Duodenal mucosa (tissue), 2 donors: ENCODE measurements around the gene ZNF500.
"Not testable (repeated sequence)": the region's sequence is repeated elsewhere in the genome, so short reads cannot be mapped to it uniquely, and the experiment has no call there.

Experiments
- H3K27ac ChIP-seq: one replicate; pipeline ENCODE4 v1.7.0; 2013; ENCODE audit warnings: low read depth, low read length
- H3K27me3 ChIP-seq, 2 donors: one replicate each; pipeline ENCODE4 v1.7.0; 2013; ENCODE audit warnings: low read length in 2 of 2, control low read depth in 1 of 2; ENCODE audit not compliant: insufficient read depth in 2 of 2, control insufficient read depth in 1 of 2
- H3K36me3 ChIP-seq, 2 donors: one replicate each; pipeline ENCODE4 v1.7.0; 2013; ENCODE audit warnings: low read length in 2 of 2, control low read depth in 1 of 2; ENCODE audit not compliant: insufficient read depth in 2 of 2, control insufficient read depth in 1 of 2
- H3K4me1 ChIP-seq, 2 donors: one replicate each; pipeline ENCODE4 v1.7.0; 2013; ENCODE audit warnings: low read length in 2 of 2, control low read depth in 1 of 2; ENCODE audit not compliant: insufficient read depth in 2 of 2, control insufficient read depth in 1 of 2
- H3K4me3 ChIP-seq, 2 donors: one replicate each; pipeline ENCODE4 v1.7.0; 2013; ENCODE audit warnings: low read length in 2 of 2, low read depth in 1 of 2
- H3K9ac ChIP-seq, 2 donors: one replicate each; pipeline ENCODE4 v1.7.0; 2013; ENCODE audit warnings: low read length in 2 of 2, low read depth in 1 of 2
- H3K9me3 ChIP-seq, 2 donors: one replicate each; pipeline ENCODE4 v1.7.0; 2013; ENCODE audit warnings: low read length in 2 of 2, control low read depth in 1 of 2; ENCODE audit not compliant: control insufficient read depth in 1 of 2

Gene ZNF500

DNA sequence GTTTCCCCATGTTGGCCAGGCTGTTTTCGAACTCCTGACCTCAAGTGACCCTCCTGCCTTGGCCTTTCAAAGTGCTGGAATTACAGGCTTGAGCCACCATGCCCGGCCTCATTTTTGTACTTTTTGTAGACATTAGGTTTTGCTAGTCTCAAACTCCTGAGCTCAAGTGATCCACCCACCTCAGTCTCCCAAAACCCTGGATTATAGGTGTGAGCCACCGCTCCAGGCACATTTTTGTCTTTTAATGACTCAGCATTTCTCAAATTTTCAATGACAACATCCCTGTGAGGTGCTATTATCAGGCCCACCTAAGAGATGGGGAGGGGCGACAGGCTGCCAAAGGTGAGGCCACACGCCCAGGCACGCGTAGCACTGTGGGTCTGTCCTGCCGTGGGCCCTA is 20.1 kb upstream of the ZNF500 start:
- H3K4me1 ChIP-seq: peaks cover 5 to 7% of the 10 kb centered on the region in 2 donors
- no peaks in the 10 kb centered on the region for H3K27me3 ChIP-seq
- H3K9ac ChIP-seq: no peak overlapping the region
- no peak overlapping the region for H3K27ac ChIP-seq
- no peaks in the 10 kb centered on the region for H3K9me3 ChIP-seq
- no peaks in the 10 kb centered on the region for H3K36me3 ChIP-seq
- no peak overlapping the region for H3K4me3 ChIP-seq

DNA sequence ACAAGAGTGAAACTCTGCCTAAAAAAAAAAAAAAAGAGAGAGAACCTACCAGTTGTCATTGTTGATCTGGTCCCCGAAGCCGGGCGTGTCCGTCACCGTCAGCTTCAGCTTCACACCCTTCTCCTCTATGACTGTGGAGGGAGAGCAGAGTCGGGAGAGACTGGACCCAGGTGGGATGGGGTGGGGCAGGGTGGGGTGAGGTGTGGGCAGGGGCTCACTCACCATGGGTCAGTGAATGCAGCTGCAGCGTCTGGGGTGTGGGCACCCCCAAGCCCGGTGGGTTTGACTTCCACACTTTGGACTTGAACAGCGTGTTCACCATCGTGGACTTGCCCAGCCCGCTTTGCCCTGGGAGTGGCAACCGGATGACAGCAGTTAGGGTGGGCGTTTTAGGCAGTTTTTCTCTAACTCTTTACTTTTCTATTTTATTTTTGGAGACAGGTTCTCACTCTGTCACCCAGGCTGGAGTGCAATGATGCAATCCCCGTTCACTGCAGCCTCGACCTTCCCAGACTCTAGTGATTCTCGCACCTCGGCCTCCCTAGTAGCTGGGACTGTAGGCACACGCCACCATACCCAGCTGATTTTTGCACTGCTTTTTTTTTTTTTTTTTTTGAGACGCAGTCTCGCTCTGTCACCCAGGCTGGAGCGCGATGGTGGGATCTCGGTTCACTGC is 18.9 kb upstream of the ZNF500 start:
- H3K9me3 ChIP-seq: no peaks in the 10 kb centered on the region
- peaks cover 5 to 7% of the 10 kb centered on the region in 2 donors for H3K4me1 ChIP-seq
- H3K4me3 ChIP-seq: no peak overlapping the region
- no peak overlapping the region for H3K27ac ChIP-seq
- H3K36me3 ChIP-seq: no peaks in the 10 kb centered on the region
- no peaks in the 10 kb centered on the region for H3K27me3 ChIP-seq
- no peak overlapping the region for H3K9ac ChIP-seq

DNA sequence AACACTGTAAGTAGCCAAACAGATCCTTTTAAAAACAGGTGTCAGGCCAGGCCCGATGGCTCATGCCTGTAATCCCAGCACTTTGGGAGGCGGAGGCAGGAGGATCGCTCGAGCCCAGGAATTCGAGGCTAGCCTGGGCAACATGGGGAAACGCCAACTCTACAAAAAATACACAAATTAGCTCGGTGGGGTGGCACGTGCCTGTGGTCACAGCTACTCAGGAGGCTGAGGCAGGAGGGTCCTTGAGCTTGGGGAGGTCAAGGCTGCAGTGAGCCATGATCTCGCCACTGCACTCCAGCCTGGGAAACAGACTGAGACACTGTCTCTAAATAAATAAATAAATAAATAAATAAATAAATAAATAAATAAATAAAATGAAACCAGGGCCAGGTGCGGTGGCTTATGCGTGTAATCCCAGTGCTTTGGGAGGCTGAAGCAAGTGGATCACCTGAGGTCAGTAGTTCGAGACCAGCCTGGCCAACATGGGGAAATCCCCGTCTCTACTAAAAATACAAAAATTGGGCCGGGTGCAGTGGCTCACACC is 17.6 kb upstream of the ZNF500 start:
- not testable (repeated sequence) for H3K9ac ChIP-seq, H3K4me3 ChIP-seq, H3K4me1 ChIP-seq, H3K9me3 ChIP-seq, H3K27me3 ChIP-seq, H3K36me3 ChIP-seq, H3K27ac ChIP-seq

DNA sequence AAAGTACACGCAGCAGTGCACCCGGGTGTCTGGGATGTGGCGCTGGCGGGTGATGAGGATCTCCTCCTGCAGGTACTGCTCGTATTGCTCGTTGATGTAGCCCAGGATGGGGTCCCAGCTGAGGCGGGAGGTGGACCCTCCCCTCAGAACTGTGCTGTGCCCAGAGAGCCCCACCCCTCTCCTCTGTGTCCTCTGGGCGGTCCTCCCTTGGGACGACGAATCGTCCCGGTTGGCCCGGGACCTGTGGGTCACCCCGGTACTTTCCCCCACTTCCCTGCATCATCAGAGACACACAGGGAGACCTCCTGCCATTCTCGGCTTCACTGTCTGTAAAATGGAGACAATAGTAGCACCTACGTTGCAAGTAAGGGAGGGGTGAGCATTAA is 17.0 kb upstream of the ZNF500 start:
- H3K27me3 ChIP-seq: no peaks in the 10 kb centered on the region
- H3K9me3 ChIP-seq: no peaks in the 10 kb centered on the region
- no peak overlapping the region for H3K27ac ChIP-seq
- H3K4me1 ChIP-seq: peaks cover 5 to 7% of the 10 kb centered on the region in 2 donors
- no peak overlapping the region for H3K9ac ChIP-seq
- no peak overlapping the region for H3K4me3 ChIP-seq
- no peaks in the 10 kb centered on the region for H3K36me3 ChIP-seq

DNA sequence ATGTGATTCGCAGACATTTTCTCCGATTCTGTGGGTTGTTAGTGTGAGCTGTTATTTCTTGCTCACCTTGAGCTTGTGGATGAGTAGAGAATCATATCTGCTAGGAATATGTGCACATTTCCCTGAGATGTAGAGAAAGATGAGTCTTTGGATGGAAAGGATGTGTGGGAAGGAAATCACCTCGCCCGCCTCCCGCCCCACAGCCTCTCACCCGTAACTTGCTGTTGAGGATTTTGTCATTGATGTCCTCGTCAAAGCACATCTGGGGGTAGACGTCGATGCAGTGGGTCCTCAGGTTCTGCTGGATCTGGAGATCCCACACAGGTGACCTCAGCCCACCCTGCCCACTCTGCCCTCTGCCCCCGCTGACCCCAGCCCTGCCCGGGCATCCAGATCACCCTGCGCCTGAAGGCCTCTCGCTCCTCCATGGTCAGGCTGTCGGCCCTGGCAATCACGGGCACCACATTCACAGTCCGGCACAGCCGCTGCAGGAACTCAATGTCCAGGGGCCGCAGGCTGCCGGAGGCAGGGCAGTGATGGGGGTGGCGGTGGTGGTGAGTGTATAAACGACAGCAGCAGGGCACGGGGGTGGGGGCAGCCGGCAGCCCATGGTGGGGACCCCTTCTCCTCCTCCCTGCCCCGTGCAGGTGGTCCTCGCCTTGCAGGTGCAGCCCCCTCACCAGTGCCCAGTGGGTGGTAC is 16.4 kb upstream of the ZNF500 start:
- Histone ChIP-seq H3K4me1 (peaks cover 4 to 7% of the 10 kb centered on the region in 2 donors), H3K9ac (no peak overlapping the region), H3K36me3 (no peaks in the 10 kb centered on the region), H3K4me3 (no peak overlapping the region), H3K9me3 (no peaks in the 10 kb centered on the region), H3K27me3 (no peaks in the 10 kb centered on the region), H3K27ac (no peak overlapping the region)

DNA sequence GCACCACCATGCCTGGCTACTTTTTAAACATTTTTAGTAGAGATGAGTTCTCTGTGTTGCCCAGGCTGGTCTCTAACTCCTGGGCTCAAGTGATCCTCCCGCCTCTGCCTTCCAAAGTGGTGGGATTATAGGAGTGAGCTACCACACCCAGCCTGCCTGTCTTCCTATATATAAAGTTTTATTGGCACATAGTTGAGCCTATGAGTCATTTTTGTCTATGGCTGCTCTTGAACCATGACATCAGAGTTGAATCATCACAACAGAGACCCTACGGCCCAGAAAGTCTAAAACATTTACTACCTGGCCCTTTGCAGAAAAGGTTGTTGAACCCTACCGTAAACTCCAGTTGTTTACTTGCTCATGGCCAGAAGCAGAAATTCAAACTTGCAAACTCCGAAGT is 13.3 kb upstream of the ZNF500 start:
- Histone ChIP-seq H3K27ac (no peak overlapping the region), H3K27me3 (no peaks in the 10 kb centered on the region)

DNA sequence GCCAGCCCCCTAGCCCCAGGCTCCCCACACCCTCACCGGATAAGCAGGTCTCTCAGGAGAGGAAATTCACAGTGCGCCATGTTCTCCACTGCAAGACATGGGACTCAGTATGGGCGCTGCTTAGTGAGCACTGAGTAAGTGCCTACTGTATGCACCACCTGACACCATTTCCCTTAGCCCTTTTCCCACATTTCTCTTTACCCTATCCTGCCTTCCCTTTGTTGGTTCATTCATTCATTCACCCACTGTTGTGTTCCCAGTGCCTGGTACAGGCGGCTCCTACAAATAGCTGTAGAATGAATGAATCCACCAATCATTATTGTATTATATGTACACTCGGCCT is 11.1 kb upstream of the ZNF500 start:
- H3K27me3 ChIP-seq: no peaks in the 10 kb centered on the region
- no peak overlapping the region for H3K9ac ChIP-seq
- H3K36me3 ChIP-seq: no peaks in the 10 kb centered on the region
- H3K4me1 ChIP-seq: no peaks in the 10 kb centered on the region
- no peak overlapping the region for H3K27ac ChIP-seq
- no peaks in the 10 kb centered on the region for H3K9me3 ChIP-seq
- no peak overlapping the region for H3K4me3 ChIP-seq

More for the DNA sequence above, 13.3 kb upstream of the ZNF500 start:
- Histone ChIP-seq H3K9ac (no peak overlapping the region), H3K4me1 (no peaks in the 10 kb centered on the region), H3K9me3 (no peaks in the 10 kb centered on the region), H3K4me3 (no peak overlapping the region), H3K36me3 (no peaks in the 10 kb centered on the region)

DNA sequence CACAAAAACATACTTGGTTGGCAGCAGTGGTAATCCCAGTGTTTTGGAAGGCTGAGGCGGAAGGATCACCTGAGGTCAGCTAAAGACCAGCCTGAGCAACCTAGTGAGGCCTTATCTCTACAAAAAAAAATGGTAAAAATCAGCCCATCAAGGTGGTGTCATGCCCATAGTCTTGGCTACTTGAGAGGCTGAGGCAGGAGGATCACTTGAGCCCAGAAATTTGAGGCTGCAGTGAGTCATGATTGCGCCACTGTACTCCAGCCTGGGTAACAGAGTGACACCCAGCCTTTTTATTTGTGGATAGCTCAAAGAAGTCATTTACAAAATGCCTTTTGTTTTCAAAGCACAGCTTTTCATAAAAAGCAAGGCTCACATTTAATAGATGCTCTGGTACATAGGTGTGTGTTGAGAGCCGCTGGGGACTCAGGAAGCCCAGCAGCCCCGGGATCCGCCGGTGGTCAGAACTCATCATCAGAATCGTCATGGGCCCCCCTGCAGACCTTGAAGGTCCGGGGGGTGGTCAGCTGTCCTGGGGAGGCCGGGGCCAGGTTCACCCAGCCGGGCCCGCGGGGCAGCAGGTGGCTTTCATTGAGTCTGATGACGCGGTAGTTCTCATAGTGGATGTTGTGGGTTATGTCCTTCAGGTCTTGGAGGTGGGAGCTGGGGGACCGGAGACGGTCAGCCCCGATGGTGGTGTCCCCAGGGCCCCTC is 10.5 kb upstream of the ZNF500 start:
- no peaks in the 10 kb centered on the region for H3K27me3 ChIP-seq
- H3K4me1 ChIP-seq: no peaks in the 10 kb centered on the region
- no peak overlapping the region for H3K9ac ChIP-seq
- no peak overlapping the region for H3K4me3 ChIP-seq
- no peaks in the 10 kb centered on the region for H3K9me3 ChIP-seq
- H3K36me3 ChIP-seq: no peaks in the 10 kb centered on the region
- H3K27ac ChIP-seq: no peak overlapping the region

DNA sequence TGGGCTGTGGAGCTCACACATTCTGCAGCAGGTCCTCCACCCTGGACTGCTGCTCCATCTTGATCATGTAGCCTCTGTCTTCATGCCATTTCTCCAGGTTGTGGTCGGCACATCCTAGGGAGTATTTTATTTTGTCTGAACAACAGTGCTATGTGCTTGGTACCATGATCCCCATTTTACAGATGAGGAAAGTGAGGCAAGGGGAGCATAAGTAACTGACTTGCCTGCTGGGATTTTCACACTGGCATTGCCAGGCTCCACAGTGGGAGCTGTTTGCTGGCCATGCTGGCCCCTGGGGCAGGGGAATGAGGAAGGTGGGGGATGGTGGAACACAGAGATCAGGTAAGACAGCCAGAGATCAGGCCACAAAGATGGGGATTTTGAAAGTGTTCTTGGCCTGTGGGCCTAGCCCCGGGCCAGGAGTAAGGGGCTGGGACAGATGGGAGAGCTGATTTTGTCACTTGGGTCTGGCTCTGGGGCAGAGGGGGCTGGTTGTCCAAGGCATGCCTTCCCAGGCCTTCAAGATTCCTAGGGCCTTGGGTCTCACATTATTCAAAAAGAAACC is 9.3 kb upstream of the ZNF500 start:
- no peaks in the 10 kb centered on the region for H3K9me3 ChIP-seq
- no peak overlapping the region for H3K27ac ChIP-seq
- no peaks in the 10 kb centered on the region for H3K36me3 ChIP-seq
- no peaks in the 10 kb centered on the region for H3K27me3 ChIP-seq
- H3K4me3 ChIP-seq: no peak overlapping the region
- H3K9ac ChIP-seq: no peak overlapping the region
- H3K4me1 ChIP-seq: no peaks in the 10 kb centered on the region

DNA sequence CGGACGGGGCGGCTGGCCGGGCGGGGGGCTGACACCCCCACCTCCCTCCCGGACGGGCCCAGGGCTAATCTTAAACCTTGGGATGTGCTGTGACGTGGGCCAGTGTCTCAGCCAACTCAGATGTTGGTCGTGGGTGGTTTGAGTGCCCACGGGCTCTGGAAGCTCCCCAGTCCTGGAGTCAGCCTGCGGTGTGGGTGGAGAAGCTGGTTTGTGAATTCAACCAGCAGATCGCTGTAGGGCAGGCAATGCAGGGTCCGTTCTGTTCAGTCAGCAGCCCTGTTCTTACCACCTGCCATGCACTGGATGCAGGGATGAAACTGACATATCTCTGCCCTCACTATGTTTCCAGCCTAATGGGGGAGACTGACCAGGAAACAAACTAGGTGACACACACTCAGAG is 8.0 kb upstream of the ZNF500 start:
- Histone ChIP-seq H3K4me1 (no peaks in the 10 kb centered on the region), H3K27me3 (no peaks in the 10 kb centered on the region), H3K36me3 (no peaks in the 10 kb centered on the region), H3K9ac (no peak overlapping the region), H3K4me3 (no peak overlapping the region), H3K27ac (no peak overlapping the region), H3K9me3 (no peaks in the 10 kb centered on the region)
